ENCODE results near the gene NOS3.
A peak's percentile ranks its signal among the peaks of the same experiment; 100 is the strongest.
"Not testable (repeated sequence)": the region's sequence is repeated elsewhere in the genome, so short reads cannot be mapped to it uniquely, and the experiment has no call there.

The NOS3 gene

GRCh38 chr7:151008511-151009323 is 17.9 kb downstream of the NOS3 start:
- intact Hi-C loops (cut with DNase I): no loop called here
- DNase-seq: peak in 36 of 42 donors; percentile 30 to 83 (median 58)

DNA sequence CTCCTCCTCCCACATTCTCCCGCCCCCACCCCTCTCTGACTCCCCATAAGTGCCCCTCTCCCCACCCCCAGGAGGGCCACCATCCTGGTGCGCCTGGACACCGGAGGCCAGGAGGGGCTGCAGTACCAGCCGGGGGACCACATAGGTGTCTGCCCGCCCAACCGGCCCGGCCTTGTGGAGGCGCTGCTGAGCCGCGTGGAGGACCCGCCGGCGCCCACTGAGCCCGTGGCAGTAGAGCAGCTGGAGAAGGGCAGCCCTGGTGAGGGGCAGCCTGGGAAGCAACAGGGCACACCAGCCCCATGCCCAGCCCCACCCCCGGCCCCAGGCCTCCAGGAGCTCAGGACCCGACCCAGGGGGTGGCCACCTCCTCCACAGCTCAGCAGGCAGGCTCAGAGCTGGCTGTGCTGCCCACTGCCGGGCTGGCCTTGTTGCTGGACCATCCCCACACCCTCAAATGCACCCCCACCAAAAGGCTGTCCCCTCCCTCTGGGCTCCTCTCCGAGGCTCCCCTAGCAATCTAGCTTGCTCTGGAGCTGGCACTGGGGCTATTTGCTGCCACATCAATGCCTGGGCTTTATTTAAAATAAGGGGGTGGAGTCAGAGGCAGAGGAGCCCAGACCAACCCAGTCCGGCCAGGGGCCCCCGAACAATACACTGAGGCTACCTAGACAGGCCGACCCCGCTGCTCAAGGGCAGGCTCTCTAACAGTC is 18.7 kb downstream of the NOS3 start:
- intact Hi-C loops (cut with DNase I): no loop called here

DNA sequence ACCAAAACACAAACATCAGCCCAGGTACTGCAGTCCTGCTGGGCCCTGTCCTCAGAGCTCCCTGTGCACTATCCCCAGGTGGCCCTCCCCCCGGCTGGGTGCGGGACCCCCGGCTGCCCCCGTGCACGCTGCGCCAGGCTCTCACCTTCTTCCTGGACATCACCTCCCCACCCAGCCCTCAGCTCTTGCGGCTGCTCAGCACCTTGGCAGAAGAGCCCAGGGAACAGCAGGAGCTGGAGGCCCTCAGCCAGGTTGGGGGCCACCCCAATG is 19.2 kb downstream of the NOS3 start:
- no peak for DNase-seq
- intact Hi-C loops (cut with DNase I): no loop called here

More for the DNA sequence above, 18.7 kb downstream of the NOS3 start:
- DNase-seq: no peak

GRCh38 chr7:151010307-151011096 is 19.7 kb downstream of the NOS3 start:
- intact Hi-C loops (cut with DNase I): no loop called here
- DNase-seq: peak in 1 of 42 donors; percentile 41

GRCh38 chr7:151011097-151011409 is 20.2 kb downstream of the NOS3 start:
- intact Hi-C loops (cut with DNase I): no loop called here
- no peak for DNase-seq

DNA sequence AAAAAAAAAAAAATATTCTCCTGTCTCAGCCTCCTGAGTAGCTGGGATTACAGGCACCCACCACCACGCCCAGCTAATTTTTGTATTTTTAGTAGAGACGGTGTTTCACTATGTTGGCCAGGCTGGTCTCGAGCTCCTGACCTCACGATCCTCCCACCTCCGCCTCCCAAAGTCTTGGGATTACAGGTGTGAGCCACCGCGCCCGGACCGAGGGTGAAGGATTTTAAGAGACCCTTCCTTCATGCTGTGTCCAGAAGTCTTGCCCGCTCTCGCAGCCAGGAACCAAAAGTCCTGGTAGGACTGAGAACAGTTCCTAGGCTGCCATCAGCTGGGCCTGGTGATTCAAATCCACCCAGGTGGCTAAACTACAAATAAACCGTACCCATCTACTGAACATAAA is 20.8 kb downstream of the NOS3 start:
- intact Hi-C loops (cut with DNase I); DNase-seq: not testable (repeated sequence)

GRCh38 chr7:151012031-151012692 is 21.3 kb downstream of the NOS3 start:
- intact Hi-C loops (cut with DNase I): no loop called here
- no peak for DNase-seq

- DNase-seq: peak in 8 of 42 donors; percentile 26 to 63 (median 40)
- intact Hi-C loops (cut with DNase I): no loop called here
Observed at GRCh38 chr7:151012911-151013347, 22.1 kb downstream of the NOS3 start.

- no peak for DNase-seq
- intact Hi-C loops (cut with DNase I): no loop called here
Observed at GRCh38 chr7:151013356-151013732, 22.5 kb downstream of the NOS3 start.

- DNase-seq: peak; percentile 63 to 93 (median 81)
- intact Hi-C loops (cut with DNase I): no loop called here
Observed at GRCh38 chr7:151013733-151014497, 23.1 kb downstream of the NOS3 start.

DNA sequence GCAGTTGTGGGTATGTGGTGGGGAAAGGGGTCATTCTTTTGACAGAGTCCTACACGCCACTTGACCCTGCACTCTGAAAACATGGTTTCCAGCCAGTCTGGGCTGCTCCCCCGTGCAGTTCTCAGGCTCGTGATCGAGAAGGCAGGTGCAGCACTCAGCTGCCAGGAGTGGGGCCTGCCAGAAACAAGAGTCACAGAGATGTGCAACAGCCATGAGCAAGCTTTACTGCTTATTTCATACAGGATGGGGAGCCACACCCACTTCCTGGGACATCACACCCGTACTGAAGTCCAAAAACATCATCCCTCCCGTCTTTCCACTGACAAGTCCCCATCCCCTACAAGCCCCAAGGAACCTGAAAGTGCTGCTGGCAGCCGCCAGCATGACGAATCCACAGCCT is 24.1 kb downstream of the NOS3 start:
- intact Hi-C loops (cut with DNase I): no loop called here
- DNase-seq: no peak

GRCh38 chr7:151015967-151016366 is 25.1 kb downstream of the NOS3 start:
- no peak for DNase-seq
- intact Hi-C loops (cut with DNase I): no loop called here

GRCh38 chr7:151016505-151016904 is 25.7 kb downstream of the NOS3 start:
- DNase-seq: no peak
- intact Hi-C loops (cut with DNase I): no loop called here

DNA sequence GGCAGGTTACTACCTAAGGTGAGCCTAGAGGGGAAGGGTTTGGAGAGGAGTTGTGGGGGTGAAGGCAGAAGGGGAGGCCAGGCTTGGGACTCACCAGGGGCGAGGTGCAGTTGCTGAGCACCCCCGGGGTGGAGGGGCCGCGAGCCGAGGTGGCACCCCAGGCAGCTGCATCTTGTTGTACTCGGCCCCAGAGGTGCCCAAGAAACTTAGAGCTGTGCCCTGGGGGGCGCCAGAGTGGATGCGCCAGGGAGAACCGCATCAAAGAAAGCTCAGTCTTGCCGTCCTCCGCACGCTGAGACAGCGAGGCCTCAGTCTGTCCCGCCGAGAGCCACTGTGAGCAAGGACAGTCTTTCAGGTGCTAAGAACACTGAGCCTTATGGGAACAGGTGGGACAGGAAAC is 26.1 kb downstream of the NOS3 start:
- no peak for DNase-seq
- intact Hi-C loops (cut with DNase I): no loop called here

DNA sequence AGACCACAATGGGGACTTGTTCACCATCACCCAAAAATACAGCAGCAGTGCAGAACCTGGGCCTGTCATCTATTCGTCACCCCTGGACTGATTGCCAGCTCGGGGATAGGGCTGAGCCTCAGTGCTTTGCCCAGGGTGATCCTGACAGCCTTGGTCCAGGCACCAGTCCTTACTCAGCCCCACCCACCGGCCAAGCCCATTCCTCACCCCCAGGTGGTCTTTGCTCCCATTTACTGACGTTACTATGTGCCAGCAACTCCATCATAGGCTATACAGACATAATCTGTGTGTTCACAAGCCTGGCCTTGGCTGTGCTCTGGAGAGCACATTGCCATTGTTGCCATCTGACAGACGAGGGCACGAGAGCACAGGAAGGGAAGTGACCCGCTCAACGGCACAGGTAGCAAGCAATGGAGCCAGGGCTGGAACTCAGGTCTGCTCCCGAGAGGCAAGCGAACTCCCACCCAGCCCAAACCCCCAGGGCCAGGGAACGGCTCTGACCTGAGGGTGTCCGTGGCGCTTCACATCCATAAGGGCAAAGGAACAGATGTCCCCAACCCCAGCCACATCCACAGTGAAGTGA is 26.6 kb downstream of the NOS3 start:
- DNase-seq: no peak
- intact Hi-C loops (cut with DNase I): no loop called here

DNA sequence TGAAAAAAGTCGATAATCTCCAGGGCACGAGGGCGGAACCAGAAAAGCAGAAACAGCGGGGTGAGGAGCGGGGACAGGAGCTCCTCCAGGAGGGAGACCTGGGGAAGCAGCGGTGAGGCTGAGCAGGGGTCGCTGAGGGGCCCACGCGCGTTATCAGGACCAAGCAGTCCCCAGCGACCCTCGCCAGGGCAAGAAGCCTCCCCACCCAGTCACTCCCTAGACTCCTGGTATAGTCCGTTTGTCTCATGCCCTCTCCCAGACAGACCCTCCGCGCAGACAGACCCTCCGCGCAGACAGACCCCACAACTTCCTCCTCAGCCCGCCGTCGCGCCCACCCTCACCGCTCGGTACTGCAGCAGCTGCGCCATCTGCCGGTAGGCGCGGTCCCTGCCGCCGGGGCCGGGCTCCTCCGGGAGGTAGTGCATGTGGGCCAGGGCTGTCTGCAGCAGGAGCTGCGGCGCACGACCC is 27.2 kb downstream of the NOS3 start:
- intact Hi-C loops (cut with DNase I): no loop called here
- DNase-seq: peak; percentile 36 to 88 (median 76)

DNA sequence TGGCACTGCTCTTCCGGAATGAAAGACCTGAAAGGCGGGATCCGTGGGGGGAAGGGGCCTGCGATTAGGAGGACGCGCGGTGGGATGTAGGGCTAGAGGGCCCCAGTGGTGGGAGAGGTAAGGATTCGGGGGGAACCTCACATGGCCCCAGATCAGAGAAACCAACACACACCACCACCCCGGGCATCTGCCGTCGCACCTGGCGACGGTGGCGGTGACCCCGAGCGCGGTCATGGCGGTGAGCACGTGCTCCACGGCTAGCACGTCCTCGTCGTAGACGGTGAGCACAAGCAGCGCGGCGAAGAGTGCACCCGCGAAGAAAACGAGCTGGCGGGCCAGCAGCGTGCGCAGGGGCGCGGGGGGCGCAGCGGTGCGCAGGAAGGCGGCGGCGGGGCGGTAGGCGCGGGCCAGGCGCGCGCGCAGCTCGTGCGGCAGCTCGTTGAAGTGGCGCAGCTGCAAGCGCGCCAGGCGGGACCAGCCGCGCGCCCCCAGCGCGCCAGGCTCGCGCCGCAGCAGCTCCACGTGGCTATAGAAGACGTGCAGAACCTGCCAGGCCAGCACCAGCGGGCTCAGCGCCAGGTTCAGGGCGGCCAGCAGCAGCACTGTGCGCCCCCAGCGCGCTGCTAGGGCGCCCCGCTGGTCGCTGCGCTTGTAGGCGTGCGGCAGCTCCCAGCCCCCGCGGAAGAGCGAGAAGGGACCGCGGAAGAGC is 27.8 kb downstream of the NOS3 start:
- peak in 25 of 42 donors; percentile 20 to 62 (median 40) for DNase-seq
- intact Hi-C loops (cut with DNase I): no loop called here

DNA sequence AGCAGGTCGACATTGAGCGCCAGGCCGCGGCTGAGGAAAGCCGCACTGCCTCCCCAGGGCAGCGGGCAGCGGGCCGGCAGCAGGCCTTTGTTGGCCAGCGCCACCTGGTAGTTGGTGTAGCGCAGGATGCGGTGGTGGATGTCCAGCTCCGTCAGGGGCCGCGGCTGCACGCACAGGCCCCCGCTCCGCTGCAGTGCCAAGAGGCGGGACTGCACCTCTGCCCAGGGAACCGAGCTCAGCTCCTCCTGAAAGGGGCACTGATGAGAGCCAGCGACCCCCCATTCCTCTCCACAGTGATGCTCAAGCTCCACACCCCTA is 28.3 kb downstream of the NOS3 start:
- no peak for DNase-seq
- intact Hi-C loops (cut with DNase I): no loop called here
